ENCODE results near the gene SYNRG. TPM values are rescaled to one million over a fixed set of nuclear protein-coding genes. Genes with fewer than 3 reads are reported as not detected.

Gene SYNRG
- total RNA-seq, 1 experiment from 2014 or later: 127 TPM

- Mint-ChIP-seq H3K9me3 (ENCODE audit: low read depth, unreplicated experiment) (no peaks in the 10 kb centered on the region), H3K27me3 (ENCODE audit: unreplicated experiment) (no peaks in the 10 kb centered on the region), H3K27ac (ENCODE audit: unreplicated experiment) (no peak overlapping the region), H3K4me3 (ENCODE audit: low read depth, unreplicated experiment) (no peak overlapping the region), H3K36me3 (ENCODE audit: insufficient read depth, unreplicated experiment) (peaks cover 52% of the 10 kb centered on the region), H3K4me1 (ENCODE audit: low read depth, unreplicated experiment) (no peaks in the 10 kb centered on the region)
- intact Hi-C loops (cut with micrococcal nuclease; ENCODE audit: unreplicated experiment): no loop called here
- CTCF ChIA-PET: interaction anchor here (0.6 to 1.7 kb wide), 4 partner anchors 23 to 116 kb away, joined by 3 to 16 read pairs (median 4); no protein-coding TSS in a partner anchor
- TF ChIP-seq CTCF (IDR thresholded peaks at IDR 0.05; ENCODE audit: unreplicated experiment): no peak
- BruUV-seq (replicated peaks): no TSS peak
- no peak for DNase-seq
These were observed 87.4 kb downstream of the SYNRG start for GRCh38 chr17:37521821-37522220.

GRCh38 chr17:37520174-37520573, 89.0 kb downstream of the SYNRG start:
- no TSS peak for BruUV-seq (replicated peaks)
- no peaks in the 10 kb centered on the region for H3K9me3 Mint-ChIP-seq (ENCODE audit: low read depth, unreplicated experiment)
- no peak for DNase-seq
- no peak overlapping the region for H3K4me3 Mint-ChIP-seq (ENCODE audit: low read depth, unreplicated experiment)
- H3K27ac Mint-ChIP-seq (ENCODE audit: unreplicated experiment): no peak overlapping the region
- peaks cover 58% of the 10 kb centered on the region for H3K36me3 Mint-ChIP-seq (ENCODE audit: insufficient read depth, unreplicated experiment)
- no peak for TF ChIP-seq CTCF (IDR thresholded peaks at IDR 0.05; ENCODE audit: unreplicated experiment)
- no peaks in the 10 kb centered on the region for H3K27me3 Mint-ChIP-seq (ENCODE audit: unreplicated experiment)
- intact Hi-C loops (cut with micrococcal nuclease; ENCODE audit: unreplicated experiment): no loop called here
- H3K4me1 Mint-ChIP-seq (ENCODE audit: low read depth, unreplicated experiment): no peaks in the 10 kb centered on the region
- CTCF ChIA-PET: no interaction called here

- Mint-ChIP-seq H3K9me3 (ENCODE audit: low read depth, unreplicated experiment) (no peaks in the 10 kb centered on the region), H3K36me3 (ENCODE audit: insufficient read depth, unreplicated experiment) (peaks cover 63% of the 10 kb centered on the region), H3K4me3 (ENCODE audit: low read depth, unreplicated experiment) (no peak overlapping the region), H3K4me1 (ENCODE audit: low read depth, unreplicated experiment) (no peaks in the 10 kb centered on the region), H3K27ac (ENCODE audit: unreplicated experiment) (no peak overlapping the region), H3K27me3 (ENCODE audit: unreplicated experiment) (no peaks in the 10 kb centered on the region)
- no peak for TF ChIP-seq CTCF (IDR thresholded peaks at IDR 0.05; ENCODE audit: unreplicated experiment)
- no TSS peak for BruUV-seq (replicated peaks)
- intact Hi-C loops (cut with micrococcal nuclease; ENCODE audit: unreplicated experiment): no loop called here
- DNase-seq: no peak
- CTCF ChIA-PET: interaction anchor here (0.7 to 2.2 kb wide), 3 partner anchors 8 to 146 kb away, joined by 3 to 8 read pairs (median 3); no protein-coding TSS in a partner anchor
These were observed 89.8 kb downstream of the SYNRG start for GRCh38 chr17:37519251-37519985.

- BruUV-seq (replicated peaks): no TSS peak
- DNase-seq: no peak
- Mint-ChIP-seq H3K27me3 (ENCODE audit: unreplicated experiment) (no peaks in the 10 kb centered on the region), H3K4me3 (ENCODE audit: low read depth, unreplicated experiment) (no peak overlapping the region), H3K9me3 (ENCODE audit: low read depth, unreplicated experiment) (no peaks in the 10 kb centered on the region), H3K36me3 (ENCODE audit: insufficient read depth, unreplicated experiment) (peaks cover 65% of the 10 kb centered on the region), H3K4me1 (ENCODE audit: low read depth, unreplicated experiment) (no peaks in the 10 kb centered on the region), H3K27ac (ENCODE audit: unreplicated experiment) (no peak overlapping the region)
- intact Hi-C loops (cut with micrococcal nuclease; ENCODE audit: unreplicated experiment): no loop called here
- TF ChIP-seq CTCF (IDR thresholded peaks at IDR 0.05; ENCODE audit: unreplicated experiment): no peak
- CTCF ChIA-PET: interaction anchor here (0.7 to 2.2 kb wide), 3 partner anchors 9 to 146 kb away, joined by 3 to 8 read pairs (median 3); no protein-coding TSS in a partner anchor
These were observed 90.4 kb downstream of the SYNRG start for GRCh38 chr17:37518826-37519225.
